GM12892 (cell line): ENCODE data around the gene NASP.

Experiments
- POLR2A ChIP-seq: IDR thresholded peaks from 2 replicates; pipeline ENCODE4 v1.6.1; 2011; ENCODE audit warnings: low read depth, low read length, control low read depth
- POLR2AphosphoS5 ChIP-seq: IDR thresholded peaks from 2 replicates; pipeline ENCODE4 v1.6.1; 2011; ENCODE audit warnings: low read depth, low read length, control low read depth
- TAF1 ChIP-seq: IDR thresholded peaks from 2 replicates; pipeline ENCODE4 v1.6.1; 2011; ENCODE audit warnings: low read depth, mild to moderate bottlenecking, control low read depth, low read length, borderline replicate concordance

DNA sequence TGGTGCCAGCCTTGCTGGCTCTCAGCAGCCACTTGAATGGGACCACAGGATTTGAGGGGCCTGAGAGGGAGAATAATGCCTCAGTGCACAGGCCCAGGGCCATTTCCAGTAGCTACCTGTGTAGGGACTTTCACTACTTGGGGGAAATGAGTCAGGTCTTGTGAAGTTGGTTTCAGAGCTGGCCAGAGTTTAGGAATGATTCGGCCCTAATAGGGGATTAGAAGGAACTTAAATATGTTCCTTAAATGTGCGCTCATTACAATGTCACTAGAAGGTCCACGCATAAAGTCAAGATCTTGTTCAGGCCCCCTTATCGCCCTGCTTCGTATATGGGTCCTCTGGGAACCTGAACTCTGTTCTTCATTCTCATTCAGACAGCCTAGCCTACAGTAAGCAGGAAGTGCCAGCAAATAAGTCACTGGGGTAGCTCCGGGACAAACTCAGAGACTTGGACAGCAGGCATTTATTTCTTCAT is 38.8 kb upstream of the NASP start:
- TF ChIP-seq POLR2A (no peak; the same call in none of the 2 replicates), TAF1 (no peak), POLR2AphosphoS5 (no peak)
